ENCODE data around the gene HADH. TPM values are rescaled to one million over a fixed set of nuclear protein-coding genes. Genes with fewer than 3 reads are reported as not detected.
A peak's percentile ranks its signal among the peaks of the same experiment; 100 is the strongest.

Gene HADH
- total RNA-seq, 2 experiments from 2014 or later: 47.3 to 51.1 TPM

DNA sequence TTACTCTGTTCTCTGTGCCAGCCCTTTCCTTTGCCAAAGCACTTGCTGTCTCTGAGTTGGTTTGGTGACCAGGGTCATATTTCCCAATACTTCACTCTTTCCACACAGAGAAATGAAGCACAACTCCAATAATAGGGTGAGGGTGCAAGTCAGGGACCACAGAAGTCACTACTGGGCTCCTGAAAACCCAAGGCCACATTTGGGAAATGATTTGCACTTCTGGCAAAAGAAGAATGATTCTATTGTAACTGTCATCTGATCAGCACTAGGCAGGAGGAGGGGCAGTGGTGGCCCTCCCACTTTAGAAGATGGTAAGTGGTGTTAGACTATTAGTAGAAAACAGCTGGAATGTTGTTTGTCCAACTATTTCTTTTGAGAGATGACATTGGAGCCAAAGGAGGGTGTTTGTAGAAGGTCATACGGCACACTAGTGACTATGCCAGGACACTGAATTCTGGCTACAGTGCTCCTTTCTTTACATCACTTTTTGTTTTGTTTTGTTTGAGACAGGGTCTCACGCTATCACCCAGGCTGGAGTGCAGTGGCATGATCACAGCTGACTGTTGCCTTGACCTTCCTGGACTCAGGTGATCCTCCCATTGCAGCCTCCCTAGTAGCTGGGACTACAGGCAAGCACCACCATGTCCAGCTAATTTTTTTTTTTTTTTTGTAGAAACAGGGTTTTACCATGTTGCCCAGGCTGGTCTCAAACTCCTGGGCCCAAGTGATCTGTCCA is 10.8 kb upstream of the HADH start:
- Mint-ChIP-seq H3K36me3 (peaks cover 9% of the 10 kb centered on the region), H3K4me1 (peaks cover 3% of the 10 kb centered on the region), H3K4me3 (no peak overlapping the region), H3K27me3 (no peaks in the 10 kb centered on the region), H3K9me3 (ENCODE audit: low read depth) (peaks cover 8% of the 10 kb centered on the region), H3K27ac (no peak overlapping the region)
- DNase-seq (no peak), ATAC-seq (no peak)
- CTCF ChIA-PET: no interaction called here

DNA sequence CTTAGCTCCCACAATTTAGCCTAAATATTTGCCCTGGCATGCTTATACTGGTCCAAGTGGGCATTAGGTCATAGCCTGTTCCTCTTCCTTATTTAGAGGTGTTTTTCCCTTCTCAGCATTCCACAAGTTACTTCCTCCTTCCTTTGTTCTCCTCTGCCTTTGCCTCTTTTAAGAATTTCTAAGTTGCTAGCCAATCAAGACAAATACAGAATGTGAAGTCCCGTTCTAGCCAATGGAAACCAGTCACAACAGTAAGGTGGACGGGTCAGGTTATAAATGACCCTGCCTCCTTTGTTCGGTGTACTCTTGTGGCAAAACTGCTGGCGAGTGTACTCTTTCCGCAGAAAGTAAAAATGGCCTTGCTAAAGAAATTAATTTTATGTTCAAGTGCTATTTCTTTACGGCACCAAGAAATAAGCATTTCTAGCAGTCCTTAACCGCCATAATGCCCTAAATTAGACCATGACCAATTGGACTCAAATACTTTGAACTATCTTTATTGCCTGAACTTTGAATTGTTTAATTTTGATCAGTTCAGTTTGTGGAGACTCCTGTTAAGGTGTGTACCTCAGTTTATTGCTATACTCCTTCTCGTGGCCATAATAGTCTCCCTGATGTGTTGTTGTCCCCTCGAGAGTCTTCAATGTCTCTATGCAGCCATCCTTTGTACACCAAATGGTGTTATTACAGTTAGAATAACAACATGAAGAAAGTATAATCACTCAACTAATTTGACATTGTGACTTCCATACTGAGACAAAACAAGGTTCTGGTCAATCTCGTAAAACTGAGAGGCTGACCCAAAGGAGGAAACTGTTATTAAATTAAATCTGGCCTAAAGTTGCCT is 1.6 kb upstream of the HADH start:
- DNase-seq: no peak
- no peaks in the 10 kb centered on the region for H3K27me3 Mint-ChIP-seq
- no peak overlapping the region for H3K27ac Mint-ChIP-seq
- H3K4me1 Mint-ChIP-seq: peaks cover 27% of the 10 kb centered on the region
- CTCF ChIA-PET: no interaction called here
- no peak overlapping the region for H3K4me3 Mint-ChIP-seq
- H3K36me3 Mint-ChIP-seq: peaks cover 2% of the 10 kb centered on the region
- no peaks in the 10 kb centered on the region for H3K9me3 Mint-ChIP-seq (ENCODE audit: low read depth)
- no peak for ATAC-seq

DNA sequence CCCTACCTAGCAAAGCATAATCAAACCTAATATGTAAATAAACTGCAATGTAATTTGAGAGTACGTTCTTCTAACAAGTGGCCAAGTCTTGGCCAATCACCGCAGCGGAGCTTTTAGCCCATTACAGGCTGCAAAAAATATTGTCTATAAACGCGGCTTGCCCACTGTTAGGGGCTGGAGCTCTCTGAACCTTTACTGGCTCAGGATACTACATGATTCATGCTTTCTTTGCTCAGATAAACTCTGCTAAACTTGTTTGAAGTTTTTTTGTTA is 990 bp upstream of the HADH start:
- H3K36me3 Mint-ChIP-seq: peaks cover 2% of the 10 kb centered on the region
- no peak for DNase-seq
- no peaks in the 10 kb centered on the region for H3K27me3 Mint-ChIP-seq
- peaks cover 28% of the 10 kb centered on the region for H3K4me1 Mint-ChIP-seq
- H3K9me3 Mint-ChIP-seq (ENCODE audit: low read depth): no peaks in the 10 kb centered on the region
- H3K27ac Mint-ChIP-seq: no peak overlapping the region
- H3K4me3 Mint-ChIP-seq: no peak overlapping the region
- ATAC-seq: no peak
- CTCF ChIA-PET: no interaction called here

DNA sequence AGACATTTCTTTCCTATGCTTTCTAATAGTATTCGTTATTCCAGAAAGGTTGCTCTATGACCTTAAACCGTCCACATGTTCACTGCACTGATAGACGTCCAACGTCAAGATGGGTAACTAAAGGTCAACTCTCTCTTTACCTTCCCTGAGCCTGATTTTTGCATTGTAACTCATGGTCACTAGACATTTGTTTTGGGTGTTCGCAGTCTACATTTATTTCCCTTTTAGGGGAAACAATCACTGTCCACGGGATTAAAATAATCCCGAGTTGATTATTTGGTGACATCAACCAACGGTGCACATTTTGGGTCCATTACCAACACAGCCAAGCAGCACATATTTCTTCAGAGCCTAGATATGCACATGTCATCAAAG is 540 bp upstream of the HADH start:
- no peak for DNase-seq
- Mint-ChIP-seq H3K4me1 (peaks cover 28% of the 10 kb centered on the region), H3K27me3 (no peaks in the 10 kb centered on the region), H3K9me3 (ENCODE audit: low read depth) (no peaks in the 10 kb centered on the region), H3K27ac (peak overlapping the region; percentile 87), H3K36me3 (peaks cover 2% of the 10 kb centered on the region), H3K4me3 (peak overlapping the region; percentile 84)
- no peak for ATAC-seq
- CTCF ChIA-PET: no interaction called here

DNA sequence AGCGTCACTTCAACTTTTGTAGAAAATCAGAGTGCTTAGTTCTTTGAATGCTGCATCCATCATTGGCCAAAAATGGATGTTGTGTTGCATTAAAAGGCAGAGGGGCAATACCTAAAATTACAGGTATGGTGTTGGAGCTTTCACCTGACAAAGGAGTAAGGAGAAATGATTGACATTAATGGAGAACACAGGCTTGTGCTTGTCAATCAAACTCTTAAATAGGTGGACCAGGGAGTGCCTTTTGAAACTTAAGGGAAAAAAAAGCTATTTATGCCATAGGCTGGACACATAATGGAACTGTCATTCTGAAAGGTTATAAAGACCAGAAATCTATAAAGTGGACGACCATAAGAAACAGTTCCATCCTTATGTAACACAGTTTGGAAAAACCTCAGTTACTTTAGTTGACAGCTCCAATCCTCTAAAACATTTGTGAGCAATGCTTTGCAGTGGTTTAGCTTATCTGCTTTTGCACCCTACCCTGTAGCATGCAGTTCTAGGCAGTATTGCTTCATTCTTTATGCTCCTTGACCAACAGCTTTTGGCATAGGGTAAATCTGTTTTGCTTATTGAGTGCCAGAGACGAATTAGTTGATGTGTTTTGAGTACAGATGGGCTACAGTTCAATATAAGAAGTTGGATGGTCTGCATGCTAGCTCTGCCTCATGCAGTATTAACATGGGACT is 2.4 kb downstream of the HADH start:
- Mint-ChIP-seq H3K27ac (no peak overlapping the region), H3K36me3 (peaks cover 16% of the 10 kb centered on the region), H3K4me3 (no peak overlapping the region), H3K4me1 (peaks cover 33% of the 10 kb centered on the region), H3K27me3 (no peaks in the 10 kb centered on the region), H3K9me3 (ENCODE audit: low read depth) (no peaks in the 10 kb centered on the region)
- DNase-seq: no peak
- ATAC-seq: no peak
- CTCF ChIA-PET: interaction anchor here (1.4 kb wide), 1 partner anchor 7 kb away, joined by 4 read pairs; no protein-coding TSS in a partner anchor

DNA sequence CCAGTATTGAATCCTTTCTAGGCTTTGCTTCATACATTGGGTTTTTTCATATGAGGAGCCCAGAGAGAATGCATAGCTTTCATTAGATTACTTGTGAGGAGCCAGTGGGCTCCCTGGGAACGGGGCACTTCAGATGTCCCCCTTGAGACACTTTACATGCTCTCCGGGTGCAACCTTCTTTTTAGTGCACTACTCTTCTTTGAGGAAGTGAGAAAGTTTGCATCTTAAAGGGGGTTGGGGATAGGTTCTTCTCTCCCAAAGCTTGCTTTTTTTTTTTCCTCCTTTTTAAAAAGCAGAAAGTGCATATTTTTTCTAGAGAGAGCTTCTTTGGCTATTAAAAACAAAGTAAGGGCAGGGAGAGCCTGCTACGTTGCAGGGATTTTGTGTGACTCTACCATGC is 4.3 kb downstream of the HADH start:
- CTCF ChIA-PET: interaction anchor here (1.3 kb wide), 1 partner anchor 25 kb away, joined by 4 read pairs; no protein-coding TSS in a partner anchor
- H3K4me1 Mint-ChIP-seq: peaks cover 28% of the 10 kb centered on the region
- no peak overlapping the region for H3K4me3 Mint-ChIP-seq

DNA sequence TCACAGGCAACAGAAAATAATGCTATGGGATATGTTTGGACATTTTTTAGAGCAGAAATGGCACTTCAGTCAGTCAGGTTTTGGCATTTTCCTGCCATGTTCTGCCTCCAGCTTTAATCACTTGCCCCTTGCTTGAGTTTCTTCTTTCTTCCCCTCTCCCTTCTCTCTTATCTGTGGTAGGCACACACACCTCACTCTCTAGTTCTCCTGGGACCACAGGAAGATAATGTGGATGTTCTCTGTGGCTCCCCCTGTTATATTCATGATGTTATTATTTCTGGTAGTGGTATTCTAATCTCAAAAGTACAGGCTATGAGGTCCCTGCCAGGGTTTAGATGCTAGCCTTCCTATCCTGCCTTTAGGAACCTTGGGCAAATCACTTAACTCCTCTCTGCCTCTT is 5.2 kb downstream of the HADH start:
- no peak for DNase-seq

More for the DNA sequence above, 4.3 kb downstream of the HADH start:
- Mint-ChIP-seq H3K9me3 (ENCODE audit: low read depth) (no peaks in the 10 kb centered on the region), H3K27ac (no peak overlapping the region), H3K27me3 (no peaks in the 10 kb centered on the region), H3K36me3 (peaks cover 32% of the 10 kb centered on the region)
- ATAC-seq (no peak), DNase-seq (no peak)

DNA sequence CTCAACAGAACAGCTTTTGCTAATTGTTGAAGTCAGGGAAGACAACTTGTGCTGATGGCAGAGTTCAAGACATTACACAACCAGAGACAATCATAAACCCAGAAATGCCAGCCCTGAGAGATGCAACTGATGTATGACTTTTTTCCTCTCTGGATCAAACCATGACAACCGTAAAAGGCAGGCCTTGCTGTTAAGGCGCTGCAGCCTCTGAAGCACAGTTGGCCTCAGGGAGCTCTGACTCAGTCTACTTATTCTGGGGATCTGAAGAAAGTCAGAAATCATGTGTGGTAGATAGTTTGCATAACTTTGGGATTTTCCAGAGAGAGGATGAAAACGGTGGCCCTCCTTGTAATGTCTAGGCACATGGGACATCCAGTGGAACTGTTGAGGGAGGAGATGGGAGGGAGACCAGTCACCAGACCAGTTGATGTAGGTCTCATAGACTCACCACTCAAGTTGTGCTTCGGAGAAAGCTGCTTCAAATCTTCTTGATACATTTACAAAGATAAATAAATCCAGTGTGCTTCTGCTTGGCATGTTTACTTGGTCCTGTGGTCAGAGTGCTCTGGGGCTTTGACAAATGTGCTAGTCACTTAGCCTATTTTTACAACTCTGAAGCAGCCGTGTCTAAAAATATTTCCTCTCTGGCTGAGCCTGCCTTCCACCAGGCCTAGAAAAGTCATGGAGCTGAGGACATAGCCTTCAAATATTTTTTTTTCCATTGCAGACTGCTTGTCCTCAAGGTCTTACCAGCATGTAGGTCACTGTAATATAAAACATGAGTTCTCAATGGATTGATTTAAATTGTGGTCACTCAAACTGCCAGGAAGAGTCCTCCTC is 7.5 kb downstream of the HADH start:
- CTCF ChIA-PET: interaction anchor here (0.7 kb wide), 1 partner anchor 1746 kb away, joined by 3 read pairs; no protein-coding TSS in a partner anchor
- DNase-seq (no peak), ATAC-seq (no peak)
- no peaks in the 10 kb centered on the region for H3K9me3 Mint-ChIP-seq (ENCODE audit: low read depth)
- H3K4me3 Mint-ChIP-seq: no peak overlapping the region
- H3K36me3 Mint-ChIP-seq: peaks cover 49% of the 10 kb centered on the region
- H3K27me3 Mint-ChIP-seq: no peaks in the 10 kb centered on the region
- H3K4me1 Mint-ChIP-seq: peaks cover 16% of the 10 kb centered on the region
- no peak overlapping the region for H3K27ac Mint-ChIP-seq

More for the DNA sequence above, 5.2 kb downstream of the HADH start:
- Mint-ChIP-seq H3K4me3 (no peak overlapping the region), H3K36me3 (peaks cover 37% of the 10 kb centered on the region), H3K9me3 (ENCODE audit: low read depth) (no peaks in the 10 kb centered on the region), H3K27me3 (no peaks in the 10 kb centered on the region), H3K4me1 (peaks cover 27% of the 10 kb centered on the region), H3K27ac (no peak overlapping the region)
- no peak for ATAC-seq
- CTCF ChIA-PET: interaction anchor here (1.7 kb wide), 1 partner anchor 24 kb away, joined by 3 read pairs; no protein-coding TSS in a partner anchor

DNA sequence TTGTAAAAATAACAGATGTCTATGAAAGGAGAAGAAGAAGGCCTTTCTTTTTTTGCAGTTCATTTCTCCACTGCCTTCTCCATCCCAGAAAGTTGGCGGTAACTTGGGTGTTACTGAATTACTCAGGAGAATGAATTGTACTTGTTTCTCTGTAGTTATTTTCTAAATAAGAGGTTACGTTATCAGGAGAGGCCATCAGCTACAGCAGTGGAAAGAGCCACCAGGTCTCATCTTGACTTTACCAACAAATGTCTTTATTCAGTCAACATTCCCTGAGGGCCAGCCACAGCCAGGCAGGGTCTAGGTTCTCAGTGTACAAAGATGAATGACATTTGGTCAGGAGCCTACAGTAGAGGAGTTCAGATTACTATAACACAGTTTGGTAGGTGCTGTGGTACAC is 8.1 kb downstream of the HADH start:
- Mint-ChIP-seq H3K36me3 (peaks cover 51% of the 10 kb centered on the region), H3K27ac (no peak overlapping the region), H3K4me1 (peaks cover 12% of the 10 kb centered on the region), H3K27me3 (no peaks in the 10 kb centered on the region), H3K4me3 (no peak overlapping the region), H3K9me3 (ENCODE audit: low read depth) (no peaks in the 10 kb centered on the region)
- CTCF ChIA-PET: no interaction called here
- DNase-seq: no peak
- ATAC-seq: no peak

DNA sequence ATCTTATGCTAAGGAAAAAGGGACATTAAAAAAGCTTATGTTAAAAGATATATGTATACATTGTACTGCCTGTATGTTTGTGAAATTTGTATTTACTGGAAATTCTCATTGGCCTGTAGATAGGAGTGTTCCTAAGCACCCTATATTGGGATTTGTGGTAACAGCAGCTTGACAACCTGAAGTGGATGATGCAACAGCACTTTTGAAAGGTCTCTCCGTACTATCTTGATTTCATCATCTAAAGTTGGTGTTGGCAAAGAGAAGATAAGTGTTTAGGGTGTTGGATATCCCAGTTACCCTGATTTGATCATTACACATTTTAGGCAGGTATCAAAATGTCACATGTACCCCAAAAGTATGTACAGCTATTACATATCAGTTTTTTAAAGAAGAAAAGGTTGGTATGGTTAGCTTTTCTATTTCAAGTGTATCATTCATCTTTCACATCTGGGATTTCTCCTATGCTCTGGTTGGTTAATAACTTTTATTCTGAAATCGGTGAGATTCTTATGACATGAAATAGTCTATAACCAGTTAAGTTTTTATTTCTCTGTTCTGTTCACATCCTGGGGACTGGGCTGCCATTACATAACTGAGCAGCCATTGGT is 10.3 kb downstream of the HADH start:
- no peak overlapping the region for H3K4me3 Mint-ChIP-seq
- no peak for DNase-seq
- no peak overlapping the region for H3K27ac Mint-ChIP-seq
- H3K27me3 Mint-ChIP-seq: no peaks in the 10 kb centered on the region
- peaks cover 53% of the 10 kb centered on the region for H3K36me3 Mint-ChIP-seq
- no peaks in the 10 kb centered on the region for H3K9me3 Mint-ChIP-seq (ENCODE audit: low read depth)
- CTCF ChIA-PET: interaction anchor here (1.5 kb wide), 1 partner anchor 9 kb away, joined by 4 read pairs; no protein-coding TSS in a partner anchor
- ATAC-seq: no peak
- H3K4me1 Mint-ChIP-seq: peaks cover 4% of the 10 kb centered on the region

DNA sequence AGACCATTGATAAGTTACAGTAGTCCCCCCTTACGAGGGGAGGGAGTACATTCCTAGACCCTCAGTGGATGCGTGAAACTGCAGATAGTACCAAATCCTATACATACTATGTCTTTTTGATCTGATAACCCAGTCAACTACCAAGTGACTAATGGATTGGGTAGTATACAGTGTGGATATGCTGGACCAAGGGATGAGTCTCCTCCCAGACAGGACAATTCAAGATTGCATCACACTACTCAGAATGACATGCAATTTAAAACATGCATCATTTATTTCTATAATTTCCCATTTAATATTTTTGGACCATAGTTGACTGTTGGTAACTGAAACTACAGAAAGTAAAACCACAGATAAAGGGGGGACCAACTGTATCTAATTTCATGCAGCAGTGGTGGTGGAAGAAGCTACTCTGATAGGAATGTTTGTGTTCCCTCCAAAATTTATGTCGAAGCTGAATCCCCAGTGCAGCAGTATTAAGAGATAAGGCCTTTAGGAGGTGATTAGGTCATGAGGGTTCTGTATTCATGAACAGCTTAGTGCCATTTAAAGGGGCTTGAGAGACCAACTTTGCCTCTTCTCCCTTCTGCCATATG is 11.9 kb downstream of the HADH start:
- no peak overlapping the region for H3K27ac Mint-ChIP-seq
- no peaks in the 10 kb centered on the region for H3K9me3 Mint-ChIP-seq (ENCODE audit: low read depth)
- no peaks in the 10 kb centered on the region for H3K27me3 Mint-ChIP-seq
- ATAC-seq (no peak), DNase-seq (no peak)
- H3K36me3 Mint-ChIP-seq: peaks cover 42% of the 10 kb centered on the region
- CTCF ChIA-PET: no interaction called here
- H3K4me3 Mint-ChIP-seq: no peak overlapping the region
- peaks cover 6% of the 10 kb centered on the region for H3K4me1 Mint-ChIP-seq

DNA sequence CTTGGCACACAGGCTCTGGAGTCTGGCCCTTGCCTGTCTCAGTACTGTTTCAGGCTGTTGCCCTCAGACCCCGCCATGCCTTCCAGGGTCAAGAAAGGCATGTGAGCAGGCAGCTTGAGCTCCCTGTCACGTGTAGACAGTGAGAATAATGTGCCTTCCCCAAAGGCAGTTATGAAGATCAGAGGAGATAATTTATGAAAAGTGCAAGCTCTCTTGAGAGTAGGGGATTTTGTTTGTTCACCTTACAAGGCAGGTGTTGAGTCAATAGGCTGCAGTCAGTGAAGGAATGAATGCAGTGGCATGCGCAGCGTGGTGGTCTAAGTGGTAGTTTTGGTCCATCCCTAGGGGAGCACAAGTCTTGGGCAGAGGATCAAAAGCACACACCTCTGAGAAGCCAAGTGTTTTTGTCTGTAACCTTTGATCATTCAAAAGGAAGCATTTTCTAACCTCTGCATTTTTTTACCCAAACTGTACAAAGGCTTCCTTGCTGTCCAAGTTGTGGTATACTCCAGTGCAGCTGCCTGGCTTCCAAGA is 14.4 kb downstream of the HADH start:
- H3K4me1 Mint-ChIP-seq: peaks cover 6% of the 10 kb centered on the region
- no peaks in the 10 kb centered on the region for H3K9me3 Mint-ChIP-seq (ENCODE audit: low read depth)
- DNase-seq: no peak
- no peak overlapping the region for H3K4me3 Mint-ChIP-seq
- no peak for ATAC-seq
- H3K27me3 Mint-ChIP-seq: no peaks in the 10 kb centered on the region
- CTCF ChIA-PET: no interaction called here
- H3K27ac Mint-ChIP-seq: no peak overlapping the region
- peaks cover 21% of the 10 kb centered on the region for H3K36me3 Mint-ChIP-seq

All from activated CD8-positive, alpha-beta memory T cell treated with anti-CD3 and anti-CD28 coated beads, Interleukin-2, amount 10 ng/mL, durations not matched to agents 7 days and 5 days (primary cell).